HT-29 (cell line): ENCODE data around the gene MYL4. TPM values are rescaled to one million over a fixed set of nuclear protein-coding genes. Genes with fewer than 3 reads are reported as not detected.
"Not testable (repeated sequence)": the region's sequence is repeated elsewhere in the genome, so short reads cannot be mapped to it uniquely, and the experiment has no call there.

Experiments
- DNase-seq: peaks from one replicate; pipeline ENCODE4 v3.0.0-alpha.2; 2015; ENCODE audit warnings: low spot score
- total RNA-seq: library from RNA; depleted of rRNA; stranded (reverse); fragments of >200 nt; shearing (Covaris generic); gene quantifications from 2 replicates; pipeline ENCODE4 v1.2.3, GENCODE V29; 2014; rRNA removed

Gene MYL4
- not detected in 2 replicates for total RNA-seq

- DNase-seq, result no peak
Measured at GRCh38 chr17:47208744-47209488, at the start of gene MYL4. Gene MYL4, plus strand, starts transcription at chr17:47209348. Its CDS starts 75 bp downstream, at chr17:47209423.

DNA sequence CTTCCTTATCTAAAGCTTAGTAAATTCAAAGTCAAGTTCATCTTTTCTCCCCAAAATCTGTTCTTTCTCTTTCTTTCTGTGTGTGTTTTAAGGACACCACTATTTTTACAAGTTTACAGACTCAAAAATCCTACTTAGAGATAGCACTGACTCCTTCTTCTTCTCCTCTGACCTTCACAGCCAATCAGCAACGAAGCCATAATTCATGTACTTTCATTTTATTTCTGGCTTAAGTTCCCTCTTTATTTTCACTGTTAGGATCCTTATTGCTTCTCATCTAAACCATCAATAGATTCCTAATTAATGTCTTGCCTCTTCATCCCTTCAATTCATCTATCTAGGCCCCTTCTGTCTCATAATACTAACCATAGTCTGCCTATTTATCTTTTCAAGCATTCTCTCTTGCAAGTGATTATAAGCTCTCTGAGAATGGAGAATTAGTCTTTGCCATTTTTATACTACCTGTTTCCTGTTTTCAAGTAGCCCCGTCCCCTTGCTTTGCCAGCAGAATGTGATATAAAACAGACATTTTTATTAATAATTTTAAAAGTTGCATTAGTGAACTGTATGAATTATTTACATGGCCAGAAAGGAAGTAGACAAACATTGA, 47.0 kb upstream of the MYL4 start:
- DNase-seq, result no peak

- DNase-seq, result no peak
Measured at GRCh38 chr17:47164263-47164662, 44.9 kb upstream of the MYL4 start.

GRCh38 chr17:47165137-47165536, 44.0 kb upstream of the MYL4 start:
- no peak for DNase-seq

GRCh38 chr17:47166854-47167253, 42.3 kb upstream of the MYL4 start:
- not testable (repeated sequence) for DNase-seq

- not testable (repeated sequence) for DNase-seq
Measured at GRCh38 chr17:47168896-47169295, 40.3 kb upstream of the MYL4 start.

DNA sequence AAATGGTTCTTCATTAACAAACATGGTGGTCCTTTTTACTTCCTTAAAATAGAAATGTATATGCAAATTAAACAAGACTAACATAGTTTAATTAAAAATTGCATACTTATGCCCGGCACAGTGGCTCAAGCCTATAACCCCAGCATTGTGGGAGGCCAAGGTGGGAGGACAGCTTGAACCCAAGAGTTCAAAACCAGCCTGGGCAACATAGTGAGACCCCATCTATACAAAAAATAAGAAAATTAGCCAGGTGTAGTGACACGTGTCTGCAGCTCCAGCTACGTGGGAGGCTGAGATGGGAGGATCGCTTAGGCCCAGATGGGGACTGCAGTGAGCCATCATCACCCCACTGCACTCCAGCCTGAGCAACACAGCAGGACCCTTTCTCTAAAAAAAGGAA, 38.4 kb upstream of the MYL4 start:
- no peak for DNase-seq

DNA sequence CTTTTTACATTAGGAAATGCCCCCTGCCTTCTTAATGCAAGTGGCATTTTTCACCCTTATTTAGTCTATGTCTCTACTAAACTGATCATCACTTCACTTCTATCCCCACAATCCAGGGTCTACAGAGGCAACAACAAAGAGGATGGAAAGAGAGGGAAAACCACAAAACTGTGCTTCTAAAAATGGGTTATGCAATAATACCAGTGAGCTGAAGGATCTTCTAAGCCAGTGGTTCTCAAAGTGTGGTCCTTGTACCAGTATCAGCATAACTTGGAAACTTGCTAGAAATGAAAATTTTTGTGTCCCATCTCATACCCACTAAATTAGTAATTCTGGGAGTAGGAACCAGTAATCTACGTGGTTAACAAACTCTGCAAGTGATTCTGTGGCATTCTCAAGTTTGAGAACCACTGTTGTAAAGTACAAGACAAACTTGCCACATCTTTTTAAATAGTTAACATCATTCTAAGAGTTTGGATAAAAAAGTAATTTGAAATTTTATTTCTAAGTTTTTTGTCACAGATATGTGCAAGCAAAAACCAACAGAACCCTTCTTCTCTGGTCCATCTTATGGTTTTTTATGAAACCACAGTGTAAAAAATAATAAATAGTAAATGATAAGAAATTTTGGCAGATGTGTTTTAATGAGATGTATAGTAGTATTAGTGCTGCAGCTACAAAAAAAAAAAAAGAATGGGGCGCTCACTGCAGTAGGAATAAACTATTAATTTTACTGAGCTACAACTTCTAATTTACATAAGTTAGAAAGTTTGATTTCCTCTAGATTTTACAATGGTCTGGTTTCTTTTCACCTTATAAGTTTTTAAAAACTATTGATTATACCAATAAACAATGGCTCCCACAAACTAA, 36.2 kb upstream of the MYL4 start:
- no peak for DNase-seq

GRCh38 chr17:47174823-47175222, 34.3 kb upstream of the MYL4 start:
- not testable (repeated sequence) for DNase-seq

GRCh38 chr17:47176389-47176826, 32.7 kb upstream of the MYL4 start:
- no peak for DNase-seq

- no peak for DNase-seq
Measured at GRCh38 chr17:47177261-47177660, 31.9 kb upstream of the MYL4 start.

DNA sequence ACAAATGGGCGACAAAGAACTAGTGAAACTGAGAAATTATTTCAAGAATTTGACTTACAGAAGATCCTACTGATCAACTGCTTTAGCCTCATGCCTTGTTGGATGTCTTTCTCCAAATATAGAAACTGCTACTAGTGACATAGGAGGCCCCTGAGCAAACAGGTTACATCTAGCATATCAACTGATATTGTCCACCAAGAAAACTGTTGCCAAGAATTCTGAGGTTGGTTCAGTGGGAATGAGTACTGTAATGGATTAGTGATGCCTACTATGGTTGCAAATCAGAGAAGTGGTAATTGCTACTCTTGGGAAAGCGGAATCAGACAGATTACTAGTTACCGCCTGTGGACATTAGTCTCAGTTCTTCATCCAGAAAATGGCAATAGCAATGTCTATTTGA, 30.0 kb upstream of the MYL4 start:
- DNase-seq, result no peak

- no peak for DNase-seq
Measured at GRCh38 chr17:47180337-47180736, 28.8 kb upstream of the MYL4 start.

GRCh38 chr17:47180988-47181387, 28.2 kb upstream of the MYL4 start:
- not testable (repeated sequence) for DNase-seq

GRCh38 chr17:47184681-47185080, 24.5 kb upstream of the MYL4 start:
- no peak for DNase-seq

DNA sequence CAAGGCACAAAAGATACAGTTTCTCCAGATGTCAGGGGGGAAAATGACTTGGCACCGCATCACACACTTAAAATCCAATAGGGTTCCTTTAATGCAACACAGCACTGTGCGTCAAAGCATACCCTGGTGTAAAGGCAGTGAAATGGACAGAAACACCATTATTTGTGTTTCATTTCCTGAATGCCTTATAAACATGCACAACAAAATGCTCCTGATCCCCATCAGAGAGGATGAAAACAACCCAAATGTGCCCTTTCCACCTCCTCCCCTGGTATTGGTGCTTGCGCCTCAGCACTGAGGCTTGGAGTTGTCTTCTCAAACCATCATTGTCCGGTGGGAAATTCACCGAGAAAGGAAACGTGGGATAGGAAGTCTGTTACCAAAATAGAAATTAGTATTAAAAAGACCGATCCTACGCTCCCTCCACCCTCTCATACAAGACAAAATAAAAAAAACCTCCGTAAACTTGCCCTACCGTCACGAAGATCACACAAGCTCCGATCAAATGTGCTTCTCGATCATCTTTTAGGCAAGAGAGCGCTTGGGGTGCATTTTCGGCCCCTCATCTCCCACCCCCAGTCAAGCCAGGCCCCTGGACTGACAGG, 20.8 kb upstream of the MYL4 start:
- DNase-seq, result peak; percentile 40

DNA sequence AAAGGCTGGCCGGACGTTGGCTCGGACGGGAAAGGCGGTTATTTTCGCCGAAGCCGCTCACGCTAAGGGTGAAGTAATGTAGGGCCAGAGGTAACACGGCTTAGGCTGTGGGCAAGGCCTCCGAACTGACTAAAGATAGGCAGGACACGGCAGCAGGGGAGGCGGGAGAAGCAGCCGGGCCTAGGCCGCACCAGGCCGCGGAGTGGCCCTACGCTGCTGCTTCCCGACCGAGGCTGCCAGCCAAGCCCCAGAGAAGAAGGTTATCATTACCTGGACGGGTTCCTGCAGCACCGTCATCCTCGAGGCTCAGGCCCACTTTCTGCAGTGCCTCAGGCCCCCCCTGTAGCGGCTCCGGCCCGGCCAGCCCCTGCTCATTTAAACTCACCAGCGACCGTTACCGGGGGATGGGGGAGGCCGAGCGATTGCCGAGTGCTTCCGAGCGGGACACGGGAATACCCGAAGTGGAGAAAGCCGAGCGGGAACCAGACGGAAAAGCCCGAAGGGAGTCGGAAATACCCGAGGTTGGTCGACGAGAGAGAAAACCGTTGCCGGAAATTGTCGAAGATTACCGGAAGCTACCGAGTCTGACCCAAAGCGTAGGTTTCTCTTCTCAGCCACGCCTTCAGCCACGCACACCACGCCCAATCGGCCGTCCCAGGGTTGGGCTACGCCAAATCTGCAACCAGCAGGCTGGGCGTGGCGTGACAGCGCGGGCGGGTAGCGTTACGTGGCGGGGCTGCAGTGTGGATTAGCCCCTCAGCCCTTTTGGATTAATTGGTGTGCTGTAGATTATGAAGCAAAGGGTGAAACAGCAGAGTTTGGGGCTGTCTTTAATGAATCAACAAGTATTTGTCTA, 20.0 kb upstream of the MYL4 start, which contains the start of gene CDC27:
CDC27 (minus strand) TSS at position 420 of the 856 bp plus-strand sequence; CDS start at position 297, 123 bp downstream.
- peak; percentile 100 for DNase-seq

DNA sequence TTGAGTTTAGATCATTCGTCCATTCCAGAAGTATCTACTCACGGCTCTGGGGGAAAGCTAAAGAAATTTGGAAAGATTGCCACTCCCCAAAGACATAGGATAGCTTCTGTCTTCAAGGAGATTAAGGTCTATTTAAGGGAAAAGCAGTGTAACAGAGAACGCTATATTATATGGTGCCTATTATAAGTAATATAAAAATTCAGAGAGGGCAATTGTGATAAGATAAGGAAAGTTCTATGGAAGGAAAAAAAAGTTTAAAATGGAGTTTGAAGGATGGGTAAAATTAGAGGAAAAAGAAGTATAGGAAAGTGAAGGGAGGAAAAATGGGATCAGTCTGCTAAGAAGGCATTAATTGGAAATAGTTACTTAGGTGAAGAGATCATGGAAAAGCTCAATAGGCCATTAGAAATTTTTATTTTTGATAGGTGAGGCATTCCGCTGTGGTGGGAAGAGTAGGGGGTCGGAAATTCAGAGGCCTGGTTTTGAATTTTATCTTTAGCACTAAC, 19.4 kb upstream of the MYL4 start:
- DNase-seq, result no peak

GRCh38 chr17:47190243-47190642, 18.9 kb upstream of the MYL4 start:
- DNase-seq, result no peak

DNA sequence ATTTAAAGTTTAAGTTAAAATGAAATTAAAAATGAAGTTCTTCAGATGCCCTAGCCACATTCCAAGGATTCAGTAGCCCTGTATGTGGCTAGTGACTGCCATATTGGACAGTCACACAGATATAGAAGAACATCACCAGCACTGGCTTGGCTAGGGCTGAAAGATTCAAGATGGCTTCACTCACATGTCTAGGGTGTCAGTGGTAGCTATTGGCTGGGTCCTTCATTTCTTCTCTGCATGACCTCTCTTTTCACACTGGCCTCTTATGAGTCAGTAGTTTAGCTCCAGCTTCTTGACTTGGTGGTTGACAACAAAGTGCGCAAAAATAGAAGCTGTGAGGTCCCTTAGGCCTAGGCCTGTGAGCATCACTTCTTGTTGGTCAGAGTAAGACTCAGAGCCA, 18.4 kb upstream of the MYL4 start:
- no peak for DNase-seq
